Smooth muscle cell of the brain vasculature (primary cell): ENCODE results near the gene CGNL1.

ENCODE experiments used
- DNase-seq: peaks from one replicate; pipeline ENCODE4 v3.0.0-alpha.2; 2012; ENCODE audit warnings: low read depth, low spot score

Gene CGNL1

GRCh38 chr15:57545995-57546394, 169.7 kb downstream of the CGNL1 start:
- no peak for DNase-seq

- no peak for DNase-seq
Measured at GRCh38 chr15:57547243-57547755, 171.0 kb downstream of the CGNL1 start.

- DNase-seq: no peak
Measured at GRCh38 chr15:57548351-57548750, 172.0 kb downstream of the CGNL1 start.

GRCh38 chr15:57548835-57549234, 172.5 kb downstream of the CGNL1 start:
- no peak for DNase-seq

DNA sequence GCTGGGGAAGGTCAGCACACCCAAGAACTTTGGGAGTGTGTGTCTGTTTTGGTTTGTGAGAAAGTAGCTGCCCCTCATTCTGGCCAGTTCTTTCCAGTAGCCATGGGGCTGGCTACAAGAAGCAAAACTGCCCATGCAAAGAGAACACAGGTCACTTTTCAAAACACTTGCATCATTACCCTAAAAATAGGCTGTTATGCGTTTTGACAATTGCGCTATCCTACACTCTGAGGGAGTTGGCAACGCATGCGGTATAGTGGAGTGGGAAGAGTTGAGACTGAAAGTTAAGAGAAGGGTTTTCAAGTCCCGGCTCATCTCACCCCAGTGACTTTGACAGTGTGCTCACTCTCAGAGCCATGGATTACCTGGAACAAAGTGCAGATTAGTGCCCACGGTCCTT, 173.6 kb downstream of the CGNL1 start:
- no peak for DNase-seq

DNA sequence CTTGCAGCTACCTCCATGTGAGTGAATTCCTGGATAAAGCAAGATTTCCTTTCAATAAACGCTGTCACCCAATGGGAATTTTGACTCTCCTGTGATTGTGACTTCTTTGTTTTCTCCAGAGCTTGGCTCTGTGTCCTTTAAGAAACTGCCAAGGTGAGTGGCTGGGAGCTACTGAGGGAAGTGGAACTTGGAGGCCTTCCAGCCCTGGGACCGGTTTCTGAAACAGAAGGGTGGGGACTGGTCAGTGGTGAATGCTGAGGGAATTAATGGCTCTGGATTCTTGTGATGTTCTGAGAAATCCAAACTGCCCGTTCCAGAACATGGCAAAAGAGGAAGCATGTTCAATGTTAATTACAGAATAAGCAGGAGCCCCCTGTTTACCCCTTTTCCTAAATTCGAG, 174.3 kb downstream of the CGNL1 start:
- DNase-seq: no peak

GRCh38 chr15:57551715-57552677, 175.7 kb downstream of the CGNL1 start:
- no peak for DNase-seq

DNA sequence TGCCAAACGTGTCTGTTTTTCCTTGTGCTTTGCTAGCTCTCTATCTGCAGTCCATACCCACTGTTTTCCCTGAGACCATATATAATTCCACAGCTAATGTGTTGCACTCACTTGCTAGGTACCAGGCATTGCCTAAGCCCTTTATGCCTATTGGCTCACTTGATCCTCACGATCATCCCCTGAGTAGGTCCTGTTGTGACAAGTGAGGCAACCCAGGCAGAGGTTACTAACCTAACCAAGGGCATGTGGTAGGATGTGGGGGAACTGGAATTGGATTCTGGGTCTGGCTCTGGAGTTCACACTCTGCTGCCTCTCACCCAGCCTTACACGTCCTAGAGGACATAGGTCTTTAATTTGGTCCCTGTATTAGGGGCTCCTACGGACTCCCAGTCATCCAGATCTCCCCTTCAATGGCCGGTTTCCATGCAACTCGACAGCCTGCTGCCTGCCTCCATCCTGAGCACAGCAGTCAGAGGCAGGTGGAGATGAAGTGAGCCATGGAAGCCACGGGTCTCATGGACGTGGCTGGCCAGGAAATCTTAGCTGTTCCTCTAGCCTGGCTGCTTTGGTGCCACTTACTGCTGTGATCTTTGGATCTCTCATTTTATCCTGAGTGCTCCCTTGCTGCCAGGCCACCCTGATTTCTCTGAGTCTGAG, 176.5 kb downstream of the CGNL1 start:
- no peak for DNase-seq

DNA sequence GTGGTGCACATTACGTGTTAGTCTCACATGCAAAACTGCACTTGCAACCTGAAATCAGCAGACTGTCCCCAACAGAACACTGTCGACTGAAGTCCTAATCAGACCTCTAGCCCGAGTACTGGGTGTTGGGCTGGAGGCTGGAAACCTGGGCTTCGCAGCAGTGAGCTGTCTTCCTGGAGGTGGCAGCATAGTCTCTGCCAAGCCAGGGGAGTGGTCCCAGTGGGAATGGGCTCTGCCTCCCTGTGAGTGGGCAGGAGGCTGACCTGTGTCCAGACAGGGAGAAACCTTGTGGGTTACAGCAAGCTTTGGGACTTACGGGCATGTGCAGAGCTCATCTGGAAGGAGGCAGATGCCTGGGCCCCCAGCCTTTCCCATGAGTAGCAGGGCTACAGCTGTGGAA, 177.2 kb downstream of the CGNL1 start:
- DNase-seq: no peak

GRCh38 chr15:57554063-57554811, 177.9 kb downstream of the CGNL1 start:
- no peak for DNase-seq

DNA sequence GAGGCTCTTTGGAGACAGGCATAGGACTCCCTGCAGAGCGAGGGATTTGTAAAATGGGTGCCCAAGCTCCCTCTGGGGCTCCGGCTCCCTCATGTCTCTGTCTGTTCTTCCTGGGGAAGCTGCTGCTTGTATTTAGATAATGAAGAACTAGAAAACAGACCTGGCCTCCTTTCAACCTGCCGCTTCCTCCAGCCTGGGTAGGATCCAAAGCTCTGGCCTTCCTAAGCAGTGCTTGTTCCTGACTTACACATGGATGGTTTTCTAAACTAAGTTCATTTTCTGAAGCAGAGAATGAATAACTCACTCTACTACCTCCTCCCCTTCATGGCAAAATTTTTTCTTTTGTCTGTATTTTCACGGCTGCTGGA, 178.5 kb downstream of the CGNL1 start:
- no peak for DNase-seq

GRCh38 chr15:57555270-57555669, 179.0 kb downstream of the CGNL1 start:
- no peak for DNase-seq

DNA sequence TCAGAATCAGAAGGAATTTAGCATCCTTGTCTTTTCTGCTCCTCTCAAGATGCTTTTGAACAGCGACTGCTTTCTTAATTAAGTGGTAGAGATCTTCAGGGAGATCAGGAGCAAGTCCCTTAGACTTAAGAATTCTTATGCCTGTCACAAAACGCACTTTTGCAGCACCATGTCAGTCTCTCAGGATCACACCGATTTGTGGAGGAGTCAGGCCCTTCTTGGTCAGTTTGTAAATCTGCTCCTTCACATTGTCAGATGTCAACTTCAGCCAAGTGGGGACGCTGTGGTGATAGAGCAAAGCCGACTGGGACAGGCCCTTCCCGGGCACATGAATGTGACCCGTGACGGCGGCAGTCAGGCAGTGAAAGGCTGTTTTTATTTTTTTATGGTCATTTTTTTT, 179.7 kb downstream of the CGNL1 start:
- DNase-seq: no peak

DNA sequence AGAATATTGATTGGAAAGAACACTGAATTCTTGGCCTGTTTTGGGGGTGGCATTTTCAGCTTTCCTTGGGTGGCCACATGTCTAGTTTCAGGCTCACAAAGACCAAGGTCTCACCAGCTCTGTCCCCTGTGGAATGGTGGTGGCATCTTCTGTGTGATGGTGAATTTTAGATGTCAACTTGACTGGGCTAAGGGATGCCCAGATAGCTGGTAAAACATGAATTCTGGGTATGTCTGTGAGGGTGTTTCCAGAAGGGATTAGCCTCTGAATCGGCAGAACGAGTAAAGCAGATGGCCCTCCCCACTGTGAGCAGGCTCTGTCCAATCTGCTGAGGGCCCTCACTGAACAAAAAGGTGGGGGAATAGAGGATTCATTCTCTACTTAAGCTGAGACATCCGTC, 181.0 kb downstream of the CGNL1 start:
- no peak for DNase-seq

GRCh38 chr15:57557810-57558209, 181.5 kb downstream of the CGNL1 start:
- no peak for DNase-seq

- DNase-seq: no peak
Measured at GRCh38 chr15:57559875-57560274, 183.6 kb downstream of the CGNL1 start.

GRCh38 chr15:57561041-57561711, 184.9 kb downstream of the CGNL1 start:
- DNase-seq: peak; percentile 28

GRCh38 chr15:57562196-57562769, 186.0 kb downstream of the CGNL1 start:
- DNase-seq: no peak

DNA sequence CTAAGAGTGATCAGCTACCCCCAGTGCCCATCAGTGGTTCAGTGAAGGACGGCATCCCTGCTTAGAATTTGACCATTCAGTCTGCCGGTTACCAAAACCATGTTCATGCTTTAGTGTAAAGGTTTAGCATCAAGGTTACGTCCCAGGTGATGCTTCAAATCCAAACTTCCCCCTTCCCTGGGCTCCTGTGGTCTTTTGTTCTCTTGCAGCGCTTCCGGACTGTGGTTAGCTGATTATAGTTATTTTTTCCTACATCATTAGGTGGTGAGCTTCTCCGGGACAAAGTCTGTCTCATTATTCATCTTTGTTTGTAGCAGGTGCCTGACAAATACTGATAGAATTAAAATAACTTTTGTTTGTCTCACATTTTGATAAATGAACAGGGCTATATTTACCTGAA, 187.1 kb downstream of the CGNL1 start:
- DNase-seq: no peak

GRCh38 chr15:57565311-57565710, 189.0 kb downstream of the CGNL1 start:
- DNase-seq: no peak

DNA sequence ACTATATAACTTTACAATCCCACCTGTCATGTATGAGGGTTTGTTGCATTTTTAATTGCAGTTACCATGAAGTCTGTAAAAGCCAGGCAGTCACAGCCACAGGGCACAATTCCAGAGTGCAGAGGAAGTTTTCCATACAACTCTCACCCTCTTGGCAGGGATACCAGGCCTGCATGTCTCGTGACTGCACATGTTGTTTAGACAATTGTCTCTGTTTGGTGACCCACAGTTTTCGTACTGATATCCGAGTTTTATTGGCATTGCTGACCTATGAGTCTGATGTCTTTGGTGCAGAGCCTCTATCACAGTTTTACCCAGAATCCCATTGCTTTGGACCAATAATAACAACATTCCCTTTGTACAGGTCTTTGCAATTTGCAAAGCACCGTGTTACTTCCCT, 190.5 kb downstream of the CGNL1 start:
- no peak for DNase-seq
